Effector memory CD8-positive, alpha-beta T cell (primary cell): ENCODE measurements around the gene ABL2.

Experiments used
- ATAC-seq: fragments of 150-1000 bp; cut with Tn5 transposase; replicated peaks from 2 replicates; pipeline ENCODE4 v1.10.0; 2021; ENCODE audit warnings: mild to moderate bottlenecking, moderate library complexity
- DNase-seq, 3 experiments: peaks; one replicate each; pipeline ENCODE4 v3.0.0; 2021
- H3K27ac Mint-ChIP-seq, 2 donors: one replicate each; pipeline ENCODE4 v1.8.0; 2022; ENCODE audit warnings: mild to moderate bottlenecking in 2 of 2, mixed read lengths in 2 of 2, moderate library complexity in 2 of 2
- H3K27me3 Mint-ChIP-seq, 2 donors: one replicate each; pipeline ENCODE4 v1.8.0; 2022; ENCODE audit warnings: mixed read lengths in 2 of 2
- H3K36me3 Mint-ChIP-seq: one replicate; pipeline ENCODE4 v1.8.0; 2022; ENCODE audit warnings: mild to moderate bottlenecking, moderate library complexity, mixed read lengths; ENCODE audit not compliant: insufficient read depth
- H3K4me1 Mint-ChIP-seq, 2 donors: one replicate each; pipeline ENCODE4 v1.8.0; 2022; ENCODE audit warnings: low read depth in 2 of 2, mixed read lengths in 2 of 2
- H3K4me3 Mint-ChIP-seq, 2 donors: one replicate each; pipeline ENCODE4 v1.8.0; 2022; ENCODE audit warnings: mild to moderate bottlenecking in 2 of 2, mixed read lengths in 2 of 2, moderate library complexity in 2 of 2
- H3K9me3 Mint-ChIP-seq, 2 donors: one replicate each; pipeline ENCODE4 v1.8.0; 2022; ENCODE audit warnings: mixed read lengths in 2 of 2

ABL2 gene

GRCh38 chr1:179129702-179130473 lies 99.6 kb downstream of the ABL2 start:
- peaks cover 5% of the 10 kb centered on the region for H3K36me3 Mint-ChIP-seq
- no peaks in the 10 kb centered on the region for H3K9me3 Mint-ChIP-seq
- H3K27ac Mint-ChIP-seq: peak overlapping the region; percentile 83 to 87
- no peaks in the 10 kb centered on the region for H3K27me3 Mint-ChIP-seq
- peak overlapping the region; percentile 63 to 70 for H3K4me3 Mint-ChIP-seq
- peaks cover 4 to 9% of the 10 kb centered on the region in 2 donors for H3K4me1 Mint-ChIP-seq
- ATAC-seq (peak; percentile 97), DNase-seq (peak; percentile 4 to 35 (median 6))

GRCh38 chr1:179128520-179128919 lies 101.0 kb downstream of the ABL2 start:
- peak overlapping the region in 1 of 2 donors; percentile 87 for H3K27ac Mint-ChIP-seq

GRCh38 chr1:179127163-179127895 lies 102.1 kb downstream of the ABL2 start:
- Mint-ChIP-seq H3K36me3 (peaks cover 5% of the 10 kb centered on the region), H3K9me3 (no peaks in the 10 kb centered on the region), H3K4me1 (peaks cover 4 to 9% of the 10 kb centered on the region in 2 donors), H3K27ac (no peak overlapping the region), H3K27me3 (no peaks in the 10 kb centered on the region), H3K4me3 (no peak overlapping the region)
- DNase-seq (no peak), ATAC-seq (no peak)

More at GRCh38 chr1:179128520-179128919, 101.0 kb downstream of the ABL2 start:
- peaks cover 5% of the 10 kb centered on the region for H3K36me3 Mint-ChIP-seq
- H3K27me3 Mint-ChIP-seq: no peaks in the 10 kb centered on the region
- no peak for ATAC-seq
- H3K4me1 Mint-ChIP-seq: peaks cover 4 to 9% of the 10 kb centered on the region in 2 donors
- no peak for DNase-seq
- no peaks in the 10 kb centered on the region for H3K9me3 Mint-ChIP-seq
- no peak overlapping the region for H3K4me3 Mint-ChIP-seq

GRCh38 chr1:179126338-179127060 lies 103.0 kb downstream of the ABL2 start:
- Mint-ChIP-seq H3K9me3 (no peaks in the 10 kb centered on the region), H3K4me3 (no peak overlapping the region), H3K4me1 (peaks cover 4 to 9% of the 10 kb centered on the region in 2 donors), H3K27me3 (no peaks in the 10 kb centered on the region), H3K36me3 (peaks cover 5% of the 10 kb centered on the region), H3K27ac (no peak overlapping the region)
- ATAC-seq (no peak), DNase-seq (no peak)

- H3K27me3 Mint-ChIP-seq: no peaks in the 10 kb centered on the region
- DNase-seq: no peak
- peaks cover 9% of the 10 kb centered on the region for H3K36me3 Mint-ChIP-seq
- no peak overlapping the region for H3K4me3 Mint-ChIP-seq
- peak overlapping the region in 1 of 2 donors; percentile 41 for H3K27ac Mint-ChIP-seq
- ATAC-seq: no peak
- no peaks in the 10 kb centered on the region for H3K9me3 Mint-ChIP-seq
- peaks cover 4 to 5% of the 10 kb centered on the region in 2 donors for H3K4me1 Mint-ChIP-seq
Observed at GRCh38 chr1:179124873-179125272, 104.6 kb downstream of the ABL2 start.

- Mint-ChIP-seq H3K27ac (no peak overlapping the region), H3K4me1 (no peaks in the 10 kb centered on the region), H3K36me3 (peaks cover 14% of the 10 kb centered on the region), H3K27me3 (no peaks in the 10 kb centered on the region), H3K9me3 (no peaks in the 10 kb centered on the region), H3K4me3 (no peak overlapping the region)
- ATAC-seq (no peak), DNase-seq (peak; percentile 16 to 46 (median 27))
Observed at GRCh38 chr1:179121159-179121938, 108.1 kb downstream of the ABL2 start.

GRCh38 chr1:179120736-179121135 lies 108.7 kb downstream of the ABL2 start:
- no peaks in the 10 kb centered on the region for H3K27me3 Mint-ChIP-seq
- no peak for DNase-seq
- H3K4me1 Mint-ChIP-seq: no peaks in the 10 kb centered on the region
- no peak overlapping the region for H3K27ac Mint-ChIP-seq
- H3K4me3 Mint-ChIP-seq: no peak overlapping the region
- ATAC-seq: no peak
- peaks cover 18% of the 10 kb centered on the region for H3K36me3 Mint-ChIP-seq
- H3K9me3 Mint-ChIP-seq: no peaks in the 10 kb centered on the region

- no peak overlapping the region for H3K27ac Mint-ChIP-seq
- no peak overlapping the region for H3K4me3 Mint-ChIP-seq
- H3K27me3 Mint-ChIP-seq: no peaks in the 10 kb centered on the region
- ATAC-seq: no peak
- no peaks in the 10 kb centered on the region for H3K9me3 Mint-ChIP-seq
- H3K4me1 Mint-ChIP-seq: no peaks in the 10 kb centered on the region
- no peak for DNase-seq
- peaks cover 25% of the 10 kb centered on the region for H3K36me3 Mint-ChIP-seq
Observed at GRCh38 chr1:179119513-179119912, 110.0 kb downstream of the ABL2 start.

GRCh38 chr1:179115181-179115580 lies 114.3 kb downstream of the ABL2 start:
- ATAC-seq: no peak
- Mint-ChIP-seq H3K27ac (no peak overlapping the region), H3K27me3 (no peaks in the 10 kb centered on the region), H3K36me3 (peaks cover 44% of the 10 kb centered on the region), H3K9me3 (no peaks in the 10 kb centered on the region), H3K4me3 (no peak overlapping the region), H3K4me1 (no peaks in the 10 kb centered on the region)
- DNase-seq: no peak

GRCh38 chr1:179108644-179109043 lies 120.8 kb downstream of the ABL2 start:
- ATAC-seq: no peak

GRCh38 chr1:179107706-179108629 lies 121.5 kb downstream of the ABL2 start:
- DNase-seq (no peak), ATAC-seq (no peak)
- Mint-ChIP-seq H3K4me1 (no peaks in the 10 kb centered on the region), H3K27me3 (no peaks in the 10 kb centered on the region), H3K9me3 (no peaks in the 10 kb centered on the region), H3K27ac (peak overlapping the region in 1 of 2 donors; percentile 51), H3K4me3 (no peak overlapping the region), H3K36me3 (peaks cover 28% of the 10 kb centered on the region)

More at GRCh38 chr1:179108644-179109043, 120.8 kb downstream of the ABL2 start:
- no peak for DNase-seq
- no peaks in the 10 kb centered on the region for H3K27me3 Mint-ChIP-seq
- no peak overlapping the region for H3K4me3 Mint-ChIP-seq
- peak overlapping the region in 1 of 2 donors; percentile 51 for H3K27ac Mint-ChIP-seq
- no peaks in the 10 kb centered on the region for H3K9me3 Mint-ChIP-seq
- H3K4me1 Mint-ChIP-seq: no peaks in the 10 kb centered on the region
- peaks cover 33% of the 10 kb centered on the region for H3K36me3 Mint-ChIP-seq

GRCh38 chr1:179105393-179105792 lies 124.1 kb downstream of the ABL2 start:
- no peak overlapping the region for H3K27ac Mint-ChIP-seq
- H3K27me3 Mint-ChIP-seq: no peaks in the 10 kb centered on the region
- no peak for DNase-seq
- no peaks in the 10 kb centered on the region for H3K4me1 Mint-ChIP-seq
- no peak overlapping the region for H3K4me3 Mint-ChIP-seq
- peaks cover 19% of the 10 kb centered on the region for H3K36me3 Mint-ChIP-seq
- no peak for ATAC-seq
- H3K9me3 Mint-ChIP-seq: no peaks in the 10 kb centered on the region
